Stimulated activated CD8-positive, alpha-beta memory T cell treated with anti-CD3 and anti-CD28 coated beads, Interleukin-15, amount 100 ng/mL, for 4 hours (primary cell): ENCODE measurements around the gene TMEM106A.
"Not testable (repeated sequence)": the region's sequence is repeated elsewhere in the genome, so short reads cannot be mapped to it uniquely, and the experiment has no call there.

Experiments used
- DNase-seq, 2 donors: peaks; one replicate each; pipeline ENCODE4 v3.0.0-alpha.2; 2020; ENCODE audit warnings: low read depth in 2 of 2

The TMEM106A gene

GRCh38 chr17:43215341-43215740 is 3.7 kb downstream of the TMEM106A start:
- no peak for DNase-seq

- DNase-seq: no peak
Measured at GRCh38 chr17:43216369-43216761, 4.7 kb downstream of the TMEM106A start.

GRCh38 chr17:43216762-43217613 is 5.3 kb downstream of the TMEM106A start:
- no peak for DNase-seq

GRCh38 chr17:43217614-43218087 is 6.0 kb downstream of the TMEM106A start:
- peak in 1 of 2 donors; percentile 26 for DNase-seq

DNA sequence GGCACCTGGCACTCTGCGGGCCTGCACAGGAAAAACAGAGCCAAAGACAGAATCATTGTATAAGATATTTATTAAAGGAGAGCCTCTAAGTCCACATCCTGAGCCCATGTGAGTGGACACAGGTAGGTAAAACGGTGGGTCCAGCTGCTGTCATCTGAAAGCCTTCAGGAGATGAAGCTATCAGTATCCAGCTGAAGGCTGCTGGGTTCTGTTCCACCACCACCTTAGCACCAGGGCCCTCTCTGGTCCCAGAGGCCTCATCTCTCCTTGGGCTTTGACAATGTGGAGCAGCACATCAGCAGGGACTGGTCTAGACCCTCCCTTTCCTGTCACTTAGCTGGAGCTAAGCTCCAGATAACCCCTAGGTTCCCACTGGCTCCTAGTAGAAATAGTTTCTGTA is 7.3 kb downstream of the TMEM106A start:
- no peak for DNase-seq

DNA sequence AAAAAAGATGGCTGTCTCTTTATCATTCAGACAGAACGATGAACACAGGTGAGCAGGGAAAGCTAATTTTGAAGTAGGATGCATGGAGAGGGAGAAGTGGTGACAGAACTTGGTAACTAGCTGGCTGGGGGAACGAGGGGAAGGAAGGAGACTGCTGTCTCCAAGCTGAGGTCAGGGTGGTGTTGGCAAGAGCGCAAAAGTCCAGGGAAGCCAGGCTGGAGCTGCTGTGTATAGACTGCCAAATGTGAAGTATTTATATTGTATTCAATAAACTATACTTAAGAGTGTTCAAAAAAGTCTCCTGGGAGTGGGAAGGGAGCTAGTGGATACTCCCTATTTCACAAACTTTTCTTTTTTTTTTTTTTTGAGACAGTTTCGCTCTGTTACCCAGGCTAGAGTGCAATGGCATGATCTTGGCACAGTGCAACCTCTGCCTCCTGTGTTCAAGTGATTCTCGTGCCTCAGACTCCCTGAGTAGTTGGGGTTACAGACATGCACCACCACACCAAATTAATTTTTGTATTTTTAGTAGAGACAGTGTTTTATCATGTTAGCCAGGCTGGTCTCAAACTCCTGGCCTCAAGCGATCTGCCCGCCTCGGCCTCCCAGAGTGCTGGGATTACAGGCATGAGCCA is 8.2 kb downstream of the TMEM106A start:
- no peak for DNase-seq

- DNase-seq: no peak
Measured at GRCh38 chr17:43220511-43221125, 8.9 kb downstream of the TMEM106A start.

- no peak for DNase-seq
Measured at GRCh38 chr17:43224146-43224705, 12.6 kb downstream of the TMEM106A start.

- DNase-seq: no peak
Measured at GRCh38 chr17:43226393-43226792, 14.7 kb downstream of the TMEM106A start.

DNA sequence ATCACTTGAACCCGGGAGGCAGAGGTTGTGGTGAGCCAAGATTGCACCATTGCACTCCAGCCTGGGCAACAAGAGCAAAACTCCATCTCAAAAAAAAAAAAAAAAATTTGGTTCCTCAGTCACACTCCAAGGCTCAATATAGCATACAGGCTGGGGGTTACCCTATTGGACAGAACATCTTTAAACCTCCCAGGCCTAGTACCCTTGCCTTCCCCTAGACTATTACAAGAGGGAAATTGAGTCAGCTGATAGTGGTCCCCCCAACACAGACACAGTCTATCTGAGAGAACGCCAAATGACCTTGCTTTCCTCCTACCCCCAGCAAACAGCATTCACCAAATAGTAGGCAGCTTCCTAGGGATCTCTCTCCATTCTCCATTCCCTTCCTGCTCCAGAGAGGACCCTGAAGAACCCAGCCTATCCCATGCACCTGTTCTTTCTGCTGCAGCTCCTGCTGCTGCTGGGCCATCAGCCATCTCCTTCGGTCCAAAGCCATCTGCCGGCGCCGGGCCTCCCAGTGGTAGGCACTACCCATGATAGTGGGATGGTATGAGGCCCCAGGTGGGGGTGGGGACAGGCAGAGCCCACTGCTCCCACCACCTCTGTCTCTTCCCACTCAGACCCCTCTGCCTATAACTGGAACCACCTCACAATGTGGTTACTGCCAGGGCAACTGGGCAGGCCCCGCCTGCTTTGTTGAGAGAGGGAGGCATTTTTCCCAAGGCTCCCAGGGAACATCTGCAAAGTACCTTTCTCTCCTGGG is 16.5 kb downstream of the TMEM106A start, which contains the start of gene CCDC200:
Gene CCDC200 (minus strand): TSS at position 604 of the 763 bp plus-strand sequence. CDS start 69 bp downstream, at position 535.
- not testable (repeated sequence) for DNase-seq

DNA sequence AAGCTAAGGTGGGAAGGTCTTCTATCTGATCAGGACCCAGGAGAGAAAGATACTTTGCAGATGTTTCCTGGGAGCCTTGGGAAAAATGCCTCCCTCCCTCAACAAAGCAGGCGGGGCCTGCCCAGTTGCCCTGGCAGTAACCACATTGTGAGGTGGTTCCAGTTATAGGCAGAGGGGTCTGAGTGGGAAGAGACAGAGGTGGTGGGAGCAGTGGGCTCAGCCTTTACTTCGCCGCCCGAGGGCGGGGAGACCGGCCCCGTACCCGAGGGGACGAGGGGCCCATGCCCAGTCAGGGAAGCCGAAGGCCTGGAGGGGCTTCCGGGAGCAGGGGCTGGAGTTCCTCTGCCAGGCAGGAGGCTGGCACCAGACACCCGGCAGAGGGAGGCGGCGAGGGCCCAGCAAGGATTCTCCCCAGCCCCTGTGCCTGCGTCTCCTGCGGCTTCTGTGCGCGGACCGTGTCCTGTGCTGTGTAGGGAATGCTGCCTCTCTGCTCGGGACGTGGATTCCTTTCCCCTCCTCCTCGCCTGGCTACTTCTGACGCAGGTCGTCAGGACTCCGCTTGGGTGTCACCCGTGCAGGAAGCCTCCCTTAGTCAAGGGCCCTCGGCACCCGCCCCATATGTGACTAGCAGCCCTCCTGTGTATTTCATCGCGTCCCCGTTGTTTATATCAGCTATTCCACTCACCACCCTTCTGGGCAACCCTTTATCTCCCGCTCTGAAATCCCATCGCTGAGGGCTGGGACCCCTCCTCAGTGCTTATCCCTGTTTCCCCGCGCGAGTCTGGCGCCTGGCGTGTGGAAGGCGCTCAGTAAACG is 19.7 kb downstream of the TMEM106A start:
- DNase-seq: not testable (repeated sequence)

DNA sequence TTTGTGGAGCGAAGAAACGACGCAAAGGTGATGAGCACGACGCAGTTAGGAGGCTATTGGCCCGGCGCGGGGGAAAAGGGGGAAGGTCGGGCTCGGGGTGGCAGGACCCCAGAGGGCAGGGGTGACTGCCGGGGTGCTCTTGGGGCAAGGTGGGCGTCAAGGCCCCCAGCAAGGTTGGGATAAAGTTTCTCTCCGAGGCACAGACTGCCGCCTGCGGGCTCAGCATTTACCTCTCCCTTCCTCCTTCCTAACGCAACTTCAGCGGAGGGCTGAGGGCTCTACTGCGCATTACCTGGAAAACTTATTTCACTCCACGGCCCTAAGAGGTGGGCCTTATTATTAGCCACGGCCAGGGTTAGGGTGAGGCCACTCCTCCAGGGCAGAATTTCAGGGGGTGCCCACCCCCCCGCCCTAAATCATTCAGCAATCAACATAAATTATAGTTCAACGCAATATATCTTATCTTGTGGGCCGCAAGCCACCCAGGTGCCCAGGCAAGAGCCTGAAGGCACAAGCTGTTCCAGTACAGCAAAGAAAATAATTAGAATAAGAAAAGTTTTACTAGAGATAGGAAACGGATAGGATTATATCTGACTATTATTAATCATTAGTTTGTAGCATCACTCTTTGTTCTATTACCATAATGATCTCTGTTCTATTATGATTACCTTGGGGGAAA is 20.5 kb downstream of the TMEM106A start:
- not testable (repeated sequence) for DNase-seq

DNA sequence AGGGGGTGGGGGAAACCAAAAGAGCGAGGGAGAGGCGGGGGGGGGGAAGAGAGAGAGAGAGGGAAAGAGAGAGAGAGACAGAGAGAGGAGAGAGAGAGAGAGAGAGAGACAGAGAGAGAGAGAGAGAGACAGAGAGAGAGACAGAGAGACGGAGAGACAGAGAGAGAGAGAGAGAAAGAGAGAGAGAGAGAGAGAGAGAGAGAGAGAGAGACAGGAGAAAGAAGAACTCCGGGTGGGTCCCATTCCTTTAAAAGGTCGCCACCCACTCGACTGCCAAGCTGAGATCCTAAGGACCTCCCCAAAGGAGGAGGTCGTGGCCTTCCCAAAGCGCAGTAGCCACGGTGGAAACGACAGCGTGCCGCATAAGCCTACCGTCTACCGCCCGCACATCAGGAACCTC is 21.6 kb downstream of the TMEM106A start:
- DNase-seq: not testable (repeated sequence)

DNA sequence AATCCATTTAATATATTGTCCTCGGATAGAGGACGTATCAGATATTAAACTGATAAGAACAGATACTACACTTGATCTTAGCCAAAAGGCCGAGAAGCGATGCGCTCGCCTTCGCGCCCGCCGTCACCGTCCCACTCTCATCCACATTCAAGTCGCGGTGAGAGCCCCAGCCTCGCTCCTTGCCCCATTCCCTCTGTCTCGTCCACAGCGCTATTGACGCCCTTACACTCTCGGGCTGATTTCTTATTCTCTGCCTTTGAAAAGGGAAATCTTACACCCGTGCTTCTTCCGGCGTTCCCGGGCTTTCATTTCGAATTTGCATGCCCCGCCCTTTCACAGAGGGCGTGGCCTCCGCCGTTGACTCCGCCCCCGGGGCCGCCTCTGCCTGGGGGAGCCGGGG is 22.2 kb downstream of the TMEM106A start, which contains the start of gene RNU2-1:
Gene RNU2-1 (minus strand): TSS at position 101 of the 400 bp plus-strand sequence.
- DNase-seq: not testable (repeated sequence)

DNA sequence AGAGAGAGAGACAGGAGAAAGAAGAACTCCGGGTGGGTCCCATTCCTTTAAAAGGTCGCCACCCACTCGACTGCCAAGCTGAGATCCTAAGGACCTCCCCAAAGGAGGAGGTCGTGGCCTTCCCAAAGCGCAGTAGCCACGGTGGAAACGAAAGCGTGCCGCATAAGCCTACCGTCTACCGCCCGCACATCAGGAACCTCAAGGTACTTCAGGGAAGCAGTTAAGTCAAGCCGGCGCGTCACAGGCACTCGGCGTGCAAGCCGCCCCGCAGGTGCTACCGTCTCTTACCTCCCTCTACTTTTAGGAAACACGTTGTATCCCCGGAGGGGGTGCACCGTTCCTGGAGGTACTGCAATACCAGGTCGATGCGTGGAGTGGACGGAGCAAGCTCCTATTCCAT is 27.9 kb downstream of the TMEM106A start:
- DNase-seq: not testable (repeated sequence)

DNA sequence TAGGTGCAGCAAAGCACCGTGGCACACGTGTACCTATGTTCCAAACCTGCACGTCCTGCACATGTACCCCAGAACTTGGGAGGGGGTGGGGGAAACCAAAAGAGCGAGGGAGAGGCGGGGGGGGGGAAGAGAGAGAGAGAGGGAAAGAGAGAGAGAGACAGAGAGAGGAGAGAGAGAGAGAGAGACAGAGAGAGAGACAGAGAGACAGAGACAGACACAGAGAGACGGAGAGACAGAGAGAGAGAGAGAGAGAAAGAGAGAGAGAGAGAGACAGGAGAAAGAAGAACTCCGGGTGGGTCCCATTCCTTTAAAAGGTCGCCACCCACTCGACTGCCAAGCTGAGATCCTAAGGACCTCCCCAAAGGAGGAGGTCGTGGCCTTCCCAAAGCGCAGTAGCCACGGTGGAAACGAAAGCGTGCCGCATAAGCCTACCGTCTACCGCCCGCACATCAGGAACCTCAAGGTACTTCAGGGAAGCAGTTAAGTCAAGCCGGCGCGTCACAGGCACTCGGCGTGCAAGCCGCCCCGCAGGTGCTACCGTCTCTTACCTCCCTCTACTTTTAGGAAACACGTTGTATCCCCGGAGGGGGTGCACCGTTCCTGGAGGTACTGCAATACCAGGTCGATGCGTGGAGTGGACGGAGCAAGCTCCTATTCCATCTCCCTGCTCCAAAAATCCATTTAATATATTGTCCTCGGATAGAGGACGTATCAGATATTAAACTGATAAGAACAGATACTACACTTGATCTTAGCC is 29.1 kb downstream of the TMEM106A start:
- DNase-seq: not testable (repeated sequence)

DNA sequence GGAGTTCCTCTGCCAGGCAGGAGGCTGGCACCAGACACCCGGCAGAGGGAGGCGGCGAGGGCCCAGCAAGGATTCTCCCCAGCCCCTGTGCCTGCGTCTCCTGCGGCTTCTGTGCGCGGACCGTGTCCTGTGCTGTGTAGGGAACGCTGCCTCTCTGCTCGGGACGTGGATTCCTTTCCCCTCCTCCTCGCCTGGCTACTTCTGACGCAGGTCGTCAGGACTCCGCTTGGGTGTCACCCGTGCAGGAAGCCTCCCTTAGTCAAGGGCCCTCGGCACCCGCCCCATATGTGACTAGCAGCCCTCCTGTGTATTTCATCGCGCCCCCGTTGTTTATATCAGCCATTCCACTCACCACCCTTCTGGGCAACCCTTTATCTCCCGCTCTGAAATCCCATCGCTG is 34.8 kb downstream of the TMEM106A start:
- not testable (repeated sequence) for DNase-seq
